Measurements from ENCODE around the gene COA8.

DNA sequence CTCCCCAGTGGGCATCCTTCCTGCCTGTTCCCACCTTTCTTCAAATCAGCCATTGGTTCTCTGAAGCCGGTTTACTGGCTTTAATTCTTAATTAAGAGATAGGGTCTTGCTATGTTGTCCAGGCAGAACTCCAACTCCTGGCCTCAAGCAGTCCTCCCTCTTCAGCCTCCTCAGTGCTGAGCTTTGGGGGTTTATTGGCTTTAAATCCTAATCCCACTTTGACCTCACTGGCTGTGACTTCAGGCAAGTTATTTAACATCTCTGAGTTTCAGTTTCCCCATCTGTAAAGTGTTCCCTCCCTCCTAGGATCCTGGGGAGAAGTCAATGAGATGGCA lies 35.9 kb upstream of the COA8 start:
- TF ChIP-seq NRF1 (conservative IDR thresholded peaks at IDR 0.05; ENCODE audit: low read depth, low read length) (no peak), POLR2A (IDR thresholded peaks at IDR 0.05; ENCODE audit: low read depth, low read length) (no peak), BRCA1 (IDR thresholded peaks at IDR 0.05; ENCODE audit: low read depth, low read length) (no peak)
